ENCODE measurements around the gene BDKRB1. TPM values are rescaled to one million over a fixed set of nuclear protein-coding genes. Genes with fewer than 3 reads are reported as not detected.

BDKRB1 gene
- total RNA-seq, 3 donors from 2014 or later (not counting 1 experiment from before 2014, with no cell fraction given): not detected

- Mint-ChIP-seq H3K27me3 (ENCODE audit: low read depth in 2 of 2) (peaks cover 8% of the 10 kb centered on the region in 2 donors), H3K4me3 (no peak overlapping the region), H3K27ac (no peak overlapping the region), H3K36me3 (no peaks in the 10 kb centered on the region), H3K9me3 (no peaks in the 10 kb centered on the region), H3K4me1 (no peaks in the 10 kb centered on the region)
- ATAC-seq (no peak), DNase-seq (no peak)
- Histone ChIP-seq H3K27ac (ENCODE audit: low read length) (no peak overlapping the region), H3K9me3 (ENCODE audit: control insufficient read depth, insufficient read depth, low read length) (no peaks in the 10 kb centered on the region), H3K36me3 (ENCODE audit: control insufficient read depth, insufficient read depth, low read length) (no peaks in the 10 kb centered on the region), H3K4me1 (ENCODE audit: control insufficient read depth, insufficient read depth, low read length) (no peaks in the 10 kb centered on the region), H3K4me3 (ENCODE audit: low read length) (no peak overlapping the region), H3K27me3 (ENCODE audit: control insufficient read depth, insufficient read depth, low read length) (no peaks in the 10 kb centered on the region)
- intact Hi-C loops (cut with micrococcal nuclease): no loop called here
- WGBS (ENCODE audit: insufficient coverage): 87% methylated on average over 22 of the region's 22 CpGs
- no peak for TF ChIP-seq CTCF (IDR thresholded peaks at IDR 0.05)
These were observed 12.7 kb downstream of the BDKRB1 start for GRCh38 chr14:96268431-96269358.

GRCh38 chr14:96269359-96269710 lies 13.3 kb downstream of the BDKRB1 start:
- ATAC-seq: no peak
- no peaks in the 10 kb centered on the region for H3K36me3 Mint-ChIP-seq
- H3K27me3 Mint-ChIP-seq (ENCODE audit: low read depth in 2 of 2): peaks cover 8% of the 10 kb centered on the region in 2 donors
- DNase-seq: no peak
- Histone ChIP-seq H3K27me3 (ENCODE audit: control insufficient read depth, insufficient read depth, low read length) (no peaks in the 10 kb centered on the region), H3K27ac (ENCODE audit: low read length) (no peak overlapping the region), H3K4me1 (ENCODE audit: control insufficient read depth, insufficient read depth, low read length) (no peaks in the 10 kb centered on the region), H3K36me3 (ENCODE audit: control insufficient read depth, insufficient read depth, low read length) (no peaks in the 10 kb centered on the region), H3K4me3 (ENCODE audit: low read length) (no peak overlapping the region), H3K9me3 (ENCODE audit: control insufficient read depth, insufficient read depth, low read length) (no peaks in the 10 kb centered on the region)
- H3K4me1 Mint-ChIP-seq: no peaks in the 10 kb centered on the region
- 88% methylated on average over 10 of the region's 10 CpGs for WGBS (ENCODE audit: insufficient coverage)
- H3K9me3 Mint-ChIP-seq: no peaks in the 10 kb centered on the region
- H3K4me3 Mint-ChIP-seq: no peak overlapping the region
- no peak for TF ChIP-seq CTCF (IDR thresholded peaks at IDR 0.05)
- intact Hi-C loops (cut with micrococcal nuclease): no loop called here
- no peak overlapping the region for H3K27ac Mint-ChIP-seq

GRCh38 chr14:96270565-96271420 lies 14.8 kb downstream of the BDKRB1 start:
- no peak for TF ChIP-seq CTCF (IDR thresholded peaks at IDR 0.05)
- H3K36me3 ChIP-seq (ENCODE audit: control insufficient read depth, insufficient read depth, low read length): no peaks in the 10 kb centered on the region
- no peaks in the 10 kb centered on the region for H3K36me3 Mint-ChIP-seq
- no peaks in the 10 kb centered on the region for H3K4me1 Mint-ChIP-seq
- intact Hi-C loops (cut with micrococcal nuclease): no loop called here
- H3K9me3 Mint-ChIP-seq: no peaks in the 10 kb centered on the region
- DNase-seq (no peak), ATAC-seq (no peak)
- no peak overlapping the region for H3K4me3 ChIP-seq (ENCODE audit: low read length)
- H3K4me3 Mint-ChIP-seq: no peak overlapping the region
- H3K27ac Mint-ChIP-seq: no peak overlapping the region
- no peaks in the 10 kb centered on the region for H3K27me3 ChIP-seq (ENCODE audit: control insufficient read depth, insufficient read depth, low read length)
- H3K27me3 Mint-ChIP-seq (ENCODE audit: low read depth in 2 of 2): peaks cover 8% of the 10 kb centered on the region in 2 donors
- 88% methylated on average over 8 of the region's 8 CpGs for WGBS (ENCODE audit: insufficient coverage)
- no peaks in the 10 kb centered on the region for H3K4me1 ChIP-seq (ENCODE audit: control insufficient read depth, insufficient read depth, low read length)
- H3K9me3 ChIP-seq (ENCODE audit: control insufficient read depth, insufficient read depth, low read length): no peaks in the 10 kb centered on the region
- no peak overlapping the region for H3K27ac ChIP-seq (ENCODE audit: low read length)

Measured in natural killer cell (primary cell).